IMR-90 (cell line): Measurements from ENCODE around the gene SMIM5. TPM values are rescaled to one million over a fixed set of nuclear protein-coding genes. Genes with fewer than 3 reads are reported as not detected.

Experiments used
- ATAC-seq: fragments of 200-7000 bp; cut with Tn5 transposase; 2 replicates; pipeline ENCODE4 v1.9.1; 2020; ENCODE audit warnings: low read depth, mild to moderate bottlenecking, moderate library complexity
- Bru-seq: library from RNA; stranded (reverse); fragments of 400-500 nt; gene quantifications from one replicate; lab custom pipeline; 2021; lab: Mats Ljungman, UMichigan
- BruChase-seq, 2 experiments: library from RNA; stranded (reverse); fragments of 400-500 nt; gene quantifications; one replicate each; lab custom pipeline; 2021; lab: Mats Ljungman, UMichigan
- BruUV-seq: library from RNA; stranded (reverse); fragments of 400-500 nt; replicated peaks from 2 replicates; lab custom pipeline; 2021; lab: Mats Ljungman, UMichigan
- CTCF ChIA-PET: fragments of 300-600 bp; formaldehyde crosslinking; extraction: SDS; loops from one replicate; lab custom pipeline; 2021; ENCODE audit warnings: antibody characterized with exemption; lab: Yijun Ruan, JAX
- POLR2A ChIA-PET: fragments of 300-600 bp; sonication (Branson Sonifier 250); formaldehyde crosslinking; loops from one replicate; lab custom pipeline; 2022; ENCODE audit warnings: antibody characterized with exemption; ENCODE audit not compliant: unreplicated experiment; lab: Charles Lee
- DNase-seq: peaks from one replicate; pipeline ENCODE4 v3.0.0; 2013
- H2AFZ ChIP-seq: replicated peaks from 2 replicates; pipeline ENCODE3; 2013; ENCODE audit warnings: low read length, mild to moderate bottlenecking; ENCODE audit not compliant: poor library complexity
- H2AK5ac ChIP-seq: 2 replicates; pipeline ENCODE4 v1.6.1; 2013; ENCODE audit warnings: low read depth, low read length, inconsistent platforms
- H2AK9ac ChIP-seq: replicated peaks from 2 replicates; pipeline ENCODE3; 2013; ENCODE audit warnings: mild to moderate bottlenecking, low read depth, low read length, moderate library complexity; ENCODE audit not compliant: poor library complexity
- H2BK120ac ChIP-seq: 2 replicates; pipeline ENCODE4 v1.6.1; 2013; ENCODE audit warnings: low read depth, low read length, inconsistent platforms
- H2BK15ac ChIP-seq: 3 replicates; pipeline ENCODE4 v1.6.1; 2013; ENCODE audit warnings: low read depth, low read length, inconsistent platforms
- H2BK20ac ChIP-seq: 2 replicates; pipeline ENCODE4 v1.6.1; 2013; ENCODE audit warnings: low read depth, mild to moderate bottlenecking, inconsistent platforms, low read length, moderate library complexity
- H2BK5ac ChIP-seq: 2 replicates; pipeline ENCODE4 v1.6.1; 2013; ENCODE audit warnings: mild to moderate bottlenecking, low read depth, low read length, inconsistent platforms; ENCODE audit not compliant: poor library complexity, severe bottlenecking
- H3K14ac ChIP-seq: replicated peaks from 2 replicates; pipeline ENCODE4 v1.6.1; 2013; ENCODE audit warnings: low read depth, low read length, inconsistent platforms
- H3K18ac ChIP-seq: 2 replicates; pipeline ENCODE4 v1.6.1; 2013; ENCODE audit warnings: low read depth, low read length, control low read depth
- H3K23ac ChIP-seq: 2 replicates; pipeline ENCODE4 v1.6.1; 2013; ENCODE audit warnings: low read depth, low read length, inconsistent platforms
- H3K27ac ChIP-seq: 2 replicates; pipeline ENCODE4 v1.5.1; 2013; ENCODE audit warnings: mild to moderate bottlenecking, control low read depth, low read length; ENCODE audit not compliant: insufficient read depth
- H3K27me3 ChIP-seq: 2 replicates; pipeline ENCODE4 v1.6.1; 2013; ENCODE audit warnings: low read length; ENCODE audit not compliant: control insufficient read depth, insufficient read depth
- H3K36me3 ChIP-seq: 2 replicates; pipeline ENCODE4 v1.6.1; 2013; ENCODE audit warnings: low read length, mixed read lengths; ENCODE audit not compliant: control insufficient read depth, insufficient read depth
- H3K4ac ChIP-seq: 2 replicates; pipeline ENCODE4 v1.6.1; 2013; ENCODE audit warnings: low read depth, low read length, inconsistent platforms
- H3K4me1 ChIP-seq: 2 replicates; pipeline ENCODE4 v1.6.1; 2013; ENCODE audit warnings: low read length, mixed read lengths; ENCODE audit not compliant: control insufficient read depth, insufficient read depth
- H3K4me2 ChIP-seq: 2 replicates; pipeline ENCODE4 v1.6.1; 2013; ENCODE audit warnings: low read depth, mild to moderate bottlenecking, control low read depth, low read length, moderate library complexity
- H3K4me3 ChIP-seq: 2 replicates; pipeline ENCODE4 v1.5.1; 2013; ENCODE audit warnings: low read depth, mild to moderate bottlenecking, control low read depth, low read length, moderate library complexity; ENCODE audit not compliant: insufficient read depth
- H3K56ac ChIP-seq: 2 replicates; pipeline ENCODE4 v1.6.1; 2013; ENCODE audit warnings: low read length, inconsistent platforms; ENCODE audit not compliant: insufficient read depth; ENCODE audit errors: extremely low read depth
- H3K79me1 ChIP-seq, 2 experiments: 2 replicates each; pipeline ENCODE4 v1.6.1; 2013; ENCODE audit warnings: low read length in 2 of 2, inconsistent platforms in 1 of 2, low read depth in 1 of 2
- H3K9ac ChIP-seq: 2 replicates; pipeline ENCODE4 v1.6.1; 2013; ENCODE audit warnings: low read depth, low read length, control low read depth
- H3K9me1 ChIP-seq: 2 replicates; pipeline ENCODE4 v1.6.1; 2013; ENCODE audit warnings: low read length, inconsistent platforms; ENCODE audit not compliant: insufficient read depth
- H3K9me3 ChIP-seq: 2 replicates; pipeline ENCODE4 v1.6.1; 2013; ENCODE audit warnings: low read length; ENCODE audit not compliant: control insufficient read depth, insufficient read depth
- H4K20me1 ChIP-seq: 2 replicates; pipeline ENCODE4 v1.6.1; 2013; ENCODE audit warnings: low read length, inconsistent platforms; ENCODE audit not compliant: insufficient read depth
- H4K5ac ChIP-seq: 2 replicates; pipeline ENCODE4 v1.6.1; 2013; ENCODE audit warnings: mild to moderate bottlenecking, low read depth, low read length, control low read depth
- H4K8ac ChIP-seq, 2 experiments: 2 replicates each; pipeline ENCODE4 v1.6.1; 2013; ENCODE audit warnings: low read depth in 2 of 2, low read length in 2 of 2, control low read depth in 1 of 2, inconsistent platforms in 1 of 2
- H4K91ac ChIP-seq: 2 replicates; pipeline ENCODE4 v1.6.1; 2013; ENCODE audit warnings: low read depth, low read length, inconsistent platforms; ENCODE audit not compliant: insufficient read depth
- CEBPB ChIP-seq: IDR thresholded peaks from 2 replicates; pipeline ENCODE4 v1.6.1; 2012; ENCODE audit warnings: low read depth, low read length, improper control_type of control experiment
- CTCF ChIP-seq: conservative IDR thresholded peaks from 2 replicates; pipeline ENCODE4 v1.5.1; 2012; ENCODE audit warnings: mild to moderate bottlenecking, low read depth, low read length, improper control_type of control experiment
- ELK1 ChIP-seq: fragments of 150-350 bp; IDR thresholded peaks from 2 replicates; pipeline ENCODE4 v1.6.1; 2016; ENCODE audit warnings: low read depth, mild to moderate bottlenecking, low read length, moderate library complexity, borderline replicate concordance
- FOS ChIP-seq: fragments of 150-350 bp; IDR thresholded peaks from 2 replicates; pipeline ENCODE4 v1.6.1; 2016; ENCODE audit warnings: low read depth, low read length
- MAFK ChIP-seq: IDR thresholded peaks from 2 replicates; pipeline ENCODE4 v1.6.1; 2012; ENCODE audit warnings: low read depth, low read length, improper control_type of control experiment
- MAZ ChIP-seq: IDR thresholded peaks from 2 replicates; pipeline ENCODE4 v1.6.1; 2012; ENCODE audit warnings: low read depth, mild to moderate bottlenecking, low read length, improper control_type of control experiment, moderate library complexity, borderline replicate concordance
- MXI1 ChIP-seq: IDR thresholded peaks from 2 replicates; pipeline ENCODE4 v1.6.1; 2012; ENCODE audit warnings: low read depth, mild to moderate bottlenecking, low read length, moderate library complexity, borderline replicate concordance
- NFE2L2 ChIP-seq: fragments of 150-350 bp; IDR thresholded peaks from 2 replicates; pipeline ENCODE4 v1.6.1; 2016; ENCODE audit warnings: low read depth, mild to moderate bottlenecking, low read length
- POLR2A ChIP-seq: IDR thresholded peaks from 2 replicates; pipeline ENCODE4 v1.6.1; 2012; ENCODE audit warnings: mild to moderate bottlenecking, low read depth, low read length
- RAD21 ChIP-seq: IDR thresholded peaks from 2 replicates; pipeline ENCODE4 v1.6.1; 2012; ENCODE audit warnings: low read length, improper control_type of control experiment
- USF2 ChIP-seq: fragments of 150-350 bp; IDR thresholded peaks from 2 replicates; pipeline ENCODE4 v1.6.1; 2017; ENCODE audit warnings: mild to moderate bottlenecking, antibody characterized with exemption, low read length, low read depth
- WGBS, 2 experiments: methylation state at CpG; one replicate each; pipeline versions ENCODE4 v1.1.5 to v1.1.7; 2013; ENCODE audit warnings: missing lambda C conversion rate in 2 of 2; ENCODE audit not compliant: insufficient read length in 1 of 2; ENCODE audit errors: extremely low coverage in 2 of 2; 5-methylcytosine and 5-hydroxymethylcytosine counted together
- dilution Hi-C: fragments of 300-500 bp; cut with HindIII; formaldehyde crosslinking; loops from one replicate; pipeline ENCODE4 v1.14.3; 2018; ENCODE audit warnings: low sequenced_read_pairs; ENCODE audit not compliant: unreplicated experiment
- in situ Hi-C: fragments of 300-500 bp; cut with MboI; formaldehyde crosslinking; loops from 3 replicates; pipeline ENCODE4 v1.14.3; 2019; ENCODE audit warnings: low sequenced_read_pairs, inconsistent platforms, mixed read lengths
- intact Hi-C: fragments of 100-400 bp; cut with micrococcal nuclease; formaldehyde crosslinking; loops from 2 replicates; pipeline ENCODE4 v1.10.0; 2022
- long read RNA-seq: library from polyadenylated mRNA; unstranded; transcript quantifications from one replicate; pipeline ENCODE4 v2.0.0, GENCODE V29; 2021; ENCODE audit not compliant: unreplicated experiment
- polyA plus RNA-seq, 3 experiments: library from polyadenylated mRNA; depleted of rRNA; stranded (reverse); fragments of >200 nt; gene quantifications; 2 replicates each; pipeline ENCODE4 v1.2.3, GENCODE V29; 2012; ENCODE audit warnings: low replicate concordance in 1 of 3
- total RNA-seq: library from RNA; depleted of rRNA; stranded (reverse); fragments of >200 nt; gene quantifications from 2 replicates; pipeline ENCODE4 v1.2.3, GENCODE V29; 2012; rRNA removed

SMIM5 gene, protein sequence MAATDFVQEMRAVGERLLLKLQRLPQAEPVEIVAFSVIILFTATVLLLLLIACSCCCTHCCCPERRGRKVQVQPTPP
- total RNA-seq (not detected in 2 replicates), polyA plus RNA-seq (2012; rRNA removed) (0.14 TPM in 1 of 2 replicates, not detected in the other), Bru-seq, nascent RNA (not detected), BruChase-seq, experiment 1, labeled RNA remaining after a 6-hour chase (percentile 8 among the genes with signal in this experiment), BruChase-seq, experiment 2, labeled RNA remaining after a 2-hour chase (not detected)
- polyA plus RNA-seq (2012; cell fraction: cytosol; rRNA removed), result 0.08 and 0.15 TPM in 2 replicates
- polyA plus RNA-seq (2012; cell fraction: nucleus; rRNA removed; ENCODE audit: low replicate concordance), result 0.15 TPM in 1 of 2 replicates, not detected in the other
- long read RNA-seq, result 0 reads

- Histone ChIP-seq H3K79me1 (peaks cover 0 to 3% of the 10 kb centered on the region in 2 experiments; a peak in 1 of 4 replicates), H2AFZ (peak within 1 kb of the TSS; percentile 88), H3K23ac (no peak within 1 kb of the TSS), H3K4me3 (no peak within 1 kb of the TSS), H4K8ac (peak within 1 kb of the TSS in 1 of 2 experiments; percentile 52; a peak in 1 of 4 replicates), H3K27ac (peak within 1 kb of the TSS; percentile 0; the same call in 1 of the 2 replicates), H2BK5ac (peak within 1 kb of the TSS; percentile 2), H3K4me1 (peaks cover 15% of the 10 kb centered on the region), H3K56ac (no peak within 1 kb of the TSS), H3K36me3 (peaks cover 10% of the 10 kb centered on the region; the same call in 1 of the 2 replicates), H2BK20ac (no peak within 1 kb of the TSS), H2AK5ac (no peak within 1 kb of the TSS; the same call in 1 of the 2 replicates), H2BK120ac (no peak within 1 kb of the TSS), H3K14ac (no peak within 1 kb of the TSS; the same call in 1 of the 2 replicates), H4K5ac (no peak within 1 kb of the TSS), H2AK9ac (peak within 1 kb of the TSS; percentile 22), H3K9me3 (no peaks in the 10 kb centered on the region), H3K9me1 (no peaks in the 10 kb centered on the region), H2BK15ac (no peak within 1 kb of the TSS), H3K9ac (no peak within 1 kb of the TSS), H3K18ac (no peak within 1 kb of the TSS), H4K20me1 (peaks cover 9% of the 10 kb centered on the region), H3K4me2 (peak within 1 kb of the TSS; percentile 40; the same call in 1 of the 2 replicates), H4K91ac (peak within 1 kb of the TSS; percentile 30; the same call in 1 of the 2 replicates), H3K4ac (peak within 1 kb of the TSS; percentile 22; the same call in 1 of the 2 replicates), H3K27me3 (no peaks in the 10 kb centered on the region)
- CTCF ChIA-PET, result interaction anchor here (0.5 to 2.3 kb wide), 21 partner anchors 9 to 1001 kb away, joined by 3 to 53 read pairs (median 3); partner anchors contain the start of genes RECQL5 and TSEN54
- WGBS, 2 experiments, result 16% methylated on average over 13 of the region's 19 CpGs; no CpG with 5 or more reads in 1 of the 2 experiments
- POLR2A ChIA-PET, result interaction anchor here (0.5 to 0.8 kb wide), 2 partner anchors 24 to 115 kb away, joined by 3 to 5 read pairs; no protein-coding TSS in a partner anchor
- no TSS peak for BruUV-seq
- DNase-seq, result peak; percentile 83
- dilution Hi-C loops (no loop called here), intact Hi-C loops (loop anchor here (1.0 to 5.0 kb wide), 3 partner anchors 114 to 207 kb away; partner anchors contain the start of genes CASKIN2 and TSEN54), in situ Hi-C loops (loop anchor here (5.0 kb wide), 1 partner anchor 114 kb away; no protein-coding TSS in a partner anchor)
- peak; percentile 93 for ATAC-seq
- TF ChIP-seq CTCF (peak; percentile 94), USF2 (peak; percentile 57; the same call in 1 of the 2 replicates), POLR2A (no peak), FOS (0 out of 2 replicates have a peak, but pooled peaks have one; percentile 3), RAD21 (peak; percentile 69), MAFK (no peak), MAZ (0 out of 2 replicates have a peak, but pooled peaks have one; percentile 29), NFE2L2 (no peak), ELK1 (no peak), CEBPB (peak; percentile 80), MXI1 (peak; percentile 92)
These were observed at the start of gene SMIM5 for GRCh38 chr17:75632863-75633485. Gene SMIM5 (plus strand): TSS chr17:75633434. CDS start chr17:75640202, 6,768 bp downstream.
